ENCODE data around the gene ARHGAP18.

The ARHGAP18 gene

DNA sequence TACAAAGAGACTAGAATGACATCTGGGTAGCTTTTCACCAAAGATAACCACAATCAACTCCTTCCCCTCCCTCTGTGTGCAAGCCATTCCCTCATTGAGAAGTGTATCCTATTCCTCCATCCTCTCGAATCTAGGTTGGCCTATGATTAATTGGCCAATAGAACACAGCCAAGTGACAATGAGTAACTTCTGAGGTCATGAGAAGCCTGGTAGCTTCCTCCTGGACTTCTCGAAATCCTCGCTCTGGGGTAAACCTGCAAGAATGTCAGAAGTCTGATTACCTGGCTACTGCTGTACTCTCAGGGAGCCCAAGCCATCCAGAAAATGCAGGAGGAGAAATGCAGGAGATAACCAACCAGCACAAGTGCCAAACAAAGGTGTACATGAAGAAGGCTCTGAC, 13.1 kb downstream of the ARHGAP18 start:
- no peak overlapping the region for H3K4me3 ChIP-seq (replicated peaks; ENCODE audit: low read depth, low read length)
- no peak for DNase-seq (ENCODE audit: extremely low read depth, low read depth)
- TF ChIP-seq CTCF (IDR thresholded peaks at IDR 0.05; ENCODE audit: low read depth, low read length, missing control alignments) = no peak

DNA sequence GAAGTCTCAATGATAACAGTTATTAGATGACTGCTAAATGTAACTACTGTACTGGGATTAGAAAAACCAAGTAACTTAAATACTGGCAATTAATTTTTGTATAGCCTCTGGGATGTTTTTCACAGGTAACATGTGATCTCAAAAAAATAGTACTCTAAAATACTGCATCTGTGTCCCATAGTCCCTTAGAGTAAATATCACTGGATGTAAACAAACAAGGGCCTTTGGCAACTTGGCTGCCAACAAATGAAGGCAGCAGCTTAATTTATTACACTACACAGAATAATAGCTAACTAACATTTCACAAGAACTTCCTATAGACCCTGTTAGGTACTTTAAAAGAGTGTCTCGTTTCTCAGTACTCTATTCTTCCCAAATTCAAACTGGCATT, 14.0 kb downstream of the ARHGAP18 start:
- DNase-seq (ENCODE audit: extremely low read depth, low read depth) = no peak
- no peak for TF ChIP-seq CTCF (IDR thresholded peaks at IDR 0.05; ENCODE audit: low read depth, low read length, missing control alignments)
- H3K4me3 ChIP-seq (replicated peaks; ENCODE audit: low read depth, low read length) = no peak overlapping the region

GRCh38 chr6:129695373-129696027, 14.5 kb downstream of the ARHGAP18 start:
- DNase-seq (ENCODE audit: extremely low read depth, low read depth) = no peak
- no peak for TF ChIP-seq CTCF (IDR thresholded peaks at IDR 0.05; ENCODE audit: low read depth, low read length, missing control alignments)
- H3K4me3 ChIP-seq (replicated peaks; ENCODE audit: low read depth, low read length) = no peak overlapping the region

DNA sequence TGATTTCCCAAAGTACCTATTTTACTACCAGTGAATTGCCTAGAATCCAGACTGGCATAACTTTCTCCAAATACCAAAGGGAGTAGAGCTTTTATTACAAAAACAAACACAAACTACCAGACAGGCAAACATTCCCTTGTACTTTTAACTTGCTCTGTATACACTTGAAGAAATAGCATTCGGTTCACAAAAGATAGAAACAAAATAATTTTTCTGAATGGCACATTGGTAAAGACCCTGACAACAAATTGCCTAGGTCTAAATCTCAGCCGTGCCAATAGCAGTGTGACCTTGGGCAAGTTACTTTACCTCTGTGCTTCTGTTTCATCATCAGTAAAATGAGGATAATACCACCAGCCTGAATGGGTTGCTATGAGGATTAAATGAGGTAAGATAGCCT, 15.9 kb downstream of the ARHGAP18 start:
- no peak for DNase-seq (ENCODE audit: extremely low read depth, low read depth)
- TF ChIP-seq CTCF (IDR thresholded peaks at IDR 0.05; ENCODE audit: low read depth, low read length, missing control alignments) = no peak
- no peak overlapping the region for H3K4me3 ChIP-seq (replicated peaks; ENCODE audit: low read depth, low read length)

DNA sequence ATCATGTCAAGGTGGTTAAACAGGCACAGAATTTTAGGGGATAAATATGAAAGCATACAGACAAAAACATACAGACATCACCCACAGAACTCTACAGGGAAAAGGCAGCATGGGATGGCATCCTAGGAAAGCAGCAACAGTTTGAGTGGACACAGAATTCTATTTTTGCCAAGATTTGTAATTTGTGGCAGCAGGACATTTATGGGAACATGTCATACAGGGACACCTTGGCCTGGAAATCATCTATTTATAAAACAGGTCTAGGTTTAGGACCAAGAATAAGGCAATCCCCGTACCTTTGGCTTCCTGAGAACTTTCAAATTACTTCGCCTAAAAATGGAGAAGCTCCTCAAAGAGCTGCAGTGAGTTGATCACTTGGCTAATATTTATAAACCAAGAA, 17.5 kb downstream of the ARHGAP18 start:
- DNase-seq (ENCODE audit: extremely low read depth, low read depth) = no peak
- TF ChIP-seq CTCF (IDR thresholded peaks at IDR 0.05; ENCODE audit: low read depth, low read length, missing control alignments) = no peak
- H3K4me3 ChIP-seq (replicated peaks; ENCODE audit: low read depth, low read length) = no peak overlapping the region

DNA sequence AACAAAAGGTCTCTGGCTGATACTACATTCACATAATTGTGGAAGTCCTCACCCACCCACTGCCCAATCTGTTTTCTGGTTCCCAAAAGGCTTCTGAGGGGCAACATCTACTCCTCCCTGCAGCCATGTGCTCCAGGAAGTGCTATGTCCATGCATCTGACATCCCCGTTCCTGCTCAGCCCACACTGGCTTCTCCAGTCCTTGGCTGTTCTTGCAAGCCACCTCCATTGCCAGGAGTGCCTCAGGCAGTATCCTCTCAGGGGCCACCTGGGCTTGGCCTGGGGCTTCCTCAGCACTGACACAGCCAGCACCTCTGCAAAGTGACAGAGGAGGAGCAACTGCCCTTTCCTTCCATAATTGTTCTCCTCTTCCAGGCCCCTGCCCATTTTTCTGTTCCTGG, 18.3 kb downstream of the ARHGAP18 start:
- no peak overlapping the region for H3K4me3 ChIP-seq (replicated peaks; ENCODE audit: low read depth, low read length)
- DNase-seq (ENCODE audit: extremely low read depth, low read depth) = no peak
- TF ChIP-seq CTCF (IDR thresholded peaks at IDR 0.05; ENCODE audit: low read depth, low read length, missing control alignments) = no peak

DNA sequence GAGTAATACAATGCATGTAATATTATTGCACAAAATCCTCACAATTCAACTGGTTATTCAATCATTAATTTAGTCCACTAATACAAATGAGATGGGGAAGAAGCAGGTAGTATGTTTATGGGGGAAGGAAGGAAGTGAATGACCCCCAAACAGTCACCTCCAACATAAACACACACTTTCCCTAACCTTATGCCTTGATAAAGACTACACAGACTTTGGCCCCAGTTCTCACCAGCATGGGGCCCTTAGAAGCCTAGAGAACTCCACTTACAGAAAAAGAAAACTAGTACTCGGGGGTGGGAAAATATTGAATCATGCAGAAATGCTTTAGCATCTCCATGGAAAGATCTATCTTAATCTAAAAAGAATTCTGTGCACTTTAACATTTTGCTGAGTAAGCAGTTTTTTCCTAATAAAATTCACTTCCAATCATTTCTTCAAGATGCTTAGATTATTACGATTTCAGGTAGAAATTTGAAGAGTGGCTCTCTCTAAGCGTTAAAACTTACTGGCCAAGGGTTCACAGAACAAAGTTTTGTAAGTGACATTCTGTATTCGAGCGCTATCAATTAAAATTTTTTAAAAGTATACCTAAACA, 18.8 kb downstream of the ARHGAP18 start:
- no peak for TF ChIP-seq CTCF (IDR thresholded peaks at IDR 0.05; ENCODE audit: low read depth, low read length, missing control alignments)
- H3K4me3 ChIP-seq (replicated peaks; ENCODE audit: low read depth, low read length) = no peak overlapping the region
- DNase-seq (ENCODE audit: extremely low read depth, low read depth) = no peak

Measured in HFF-Myc (cell line).